SU-DHL-6 (cell line): ENCODE measurements around the gene CDK4.

Experiments
- H2AFZ ChIP-seq: fragments of 200-600 bp; sonication (generic); 2 replicates; pipeline ENCODE4 v1.6.1; 2014; ENCODE audit warnings: low read depth, mild to moderate bottlenecking, moderate library complexity, mixed read lengths, antibody characterized with exemption, low read length; ENCODE audit not compliant: severe bottlenecking
- H3F3A ChIP-seq: fragments of 200-600 bp; shearing (Covaris generic); 2 replicates; pipeline ENCODE4 v1.6.0; 2016; ENCODE audit warnings: antibody characterized with exemption, mild to moderate bottlenecking; ENCODE audit not compliant: insufficient read depth
- H3K27ac ChIP-seq: fragments of 200-600 bp; sonication (generic); 2 replicates; pipeline ENCODE4 v1.5.1; 2016; ENCODE audit warnings: low read depth, mild to moderate bottlenecking, low read length, moderate library complexity, mixed read lengths
- H3K27me3 ChIP-seq: fragments of 200-600 bp; sonication (generic), shearing (Covaris generic); 2 replicates; pipeline ENCODE4 v1.6.0; 2014; ENCODE audit warnings: mild to moderate bottlenecking, low read length
- H3K36me3 ChIP-seq: fragments of 200-600 bp; sonication (generic); 2 replicates; pipeline ENCODE4 v1.6.1; 2014; ENCODE audit warnings: mild to moderate bottlenecking, low read length, mixed read lengths
- H3K4me2 ChIP-seq: fragments of 300-600, 200-600 bp; shearing (Covaris generic), sonication (generic); 2 replicates; pipeline ENCODE4 v1.6.0; 2014; ENCODE audit warnings: low read length, low read depth, mild to moderate bottlenecking; ENCODE audit not compliant: poor library complexity, severe bottlenecking
- H3K4me3 ChIP-seq: fragments of 200-600 bp; sonication (generic); 2 replicates; pipeline ENCODE4 v1.5.1; 2014; ENCODE audit warnings: antibody characterized with exemption, low read length, mild to moderate bottlenecking, mixed read lengths; ENCODE audit not compliant: insufficient read depth, poor library complexity, severe bottlenecking
- H3K79me2 ChIP-seq: fragments of 200-600 bp; sonication (generic); 2 replicates; pipeline ENCODE4 v1.6.1; 2014; ENCODE audit warnings: mild to moderate bottlenecking, low read length, moderate library complexity; ENCODE audit not compliant: insufficient read depth
- H3K9ac ChIP-seq: fragments of 200-600 bp; sonication (generic); 2 replicates; pipeline ENCODE4 v1.7.0; 2014; ENCODE audit warnings: mild to moderate bottlenecking, low read length
- H3K9me2 ChIP-seq: fragments of 200-600 bp; sonication (generic); replicated peaks from 2 replicates; pipeline ENCODE4 v1.6.1; 2014; ENCODE audit warnings: low read length; ENCODE audit not compliant: insufficient read depth
- H3K9me3 ChIP-seq: fragments of 200-600 bp; sonication (generic); 2 replicates; pipeline ENCODE4 v1.6.1; 2014; ENCODE audit warnings: low read length, mixed read lengths; ENCODE audit not compliant: insufficient read depth
- H4K20me1 ChIP-seq: fragments of 200-600 bp; sonication (generic); 2 replicates; pipeline ENCODE4 v1.6.1; 2014; ENCODE audit warnings: low read depth, mild to moderate bottlenecking, antibody characterized with exemption, low read length, moderate library complexity, mixed read lengths
- EZH2phosphoT487 ChIP-seq: fragments of 200-600 bp; sonication (generic), shearing (Covaris generic); conservative IDR thresholded peaks from 2 replicates; pipeline ENCODE4 v1.6.1; 2018; ENCODE audit warnings: mild to moderate bottlenecking, antibody characterized with exemption, low read length, moderate library complexity, mixed read lengths
- TF ChIP-seq, protein P1 (sequence below): fragments of 200-600 bp; sonication (generic); IDR thresholded peaks from one replicate; pipeline ENCODE4 v1.5.1; 2017; ENCODE audit warnings: antibody characterized with exemption, mild to moderate bottlenecking, low read length, moderate library complexity; ENCODE audit not compliant: insufficient read depth, poor library complexity, severe bottlenecking

The CDK4 gene

DNA sequence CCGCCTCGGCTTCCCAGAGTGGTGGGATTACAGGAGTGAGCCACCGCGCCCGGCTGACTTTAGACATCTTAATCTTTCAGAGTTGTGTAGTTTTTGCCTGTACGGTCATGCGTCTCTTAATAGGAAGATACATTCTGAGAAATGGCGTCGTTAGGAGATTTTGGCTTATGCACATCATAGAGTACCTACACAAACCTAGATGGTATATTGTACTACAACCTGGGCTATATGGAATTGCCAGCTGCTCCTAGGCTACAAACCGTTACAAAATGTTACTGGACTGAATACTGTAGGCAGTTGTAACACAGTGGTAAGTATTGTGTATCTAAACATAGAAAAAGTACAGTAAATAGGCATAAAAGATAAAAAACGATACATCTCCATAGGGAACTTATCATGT is 31.8 kb upstream of the CDK4 start:
- no peaks in the 10 kb centered on the region for H3K27me3 ChIP-seq
- no peak for TF ChIP-seq EZH2phosphoT487
- TF ChIP-seq, protein P1, sequence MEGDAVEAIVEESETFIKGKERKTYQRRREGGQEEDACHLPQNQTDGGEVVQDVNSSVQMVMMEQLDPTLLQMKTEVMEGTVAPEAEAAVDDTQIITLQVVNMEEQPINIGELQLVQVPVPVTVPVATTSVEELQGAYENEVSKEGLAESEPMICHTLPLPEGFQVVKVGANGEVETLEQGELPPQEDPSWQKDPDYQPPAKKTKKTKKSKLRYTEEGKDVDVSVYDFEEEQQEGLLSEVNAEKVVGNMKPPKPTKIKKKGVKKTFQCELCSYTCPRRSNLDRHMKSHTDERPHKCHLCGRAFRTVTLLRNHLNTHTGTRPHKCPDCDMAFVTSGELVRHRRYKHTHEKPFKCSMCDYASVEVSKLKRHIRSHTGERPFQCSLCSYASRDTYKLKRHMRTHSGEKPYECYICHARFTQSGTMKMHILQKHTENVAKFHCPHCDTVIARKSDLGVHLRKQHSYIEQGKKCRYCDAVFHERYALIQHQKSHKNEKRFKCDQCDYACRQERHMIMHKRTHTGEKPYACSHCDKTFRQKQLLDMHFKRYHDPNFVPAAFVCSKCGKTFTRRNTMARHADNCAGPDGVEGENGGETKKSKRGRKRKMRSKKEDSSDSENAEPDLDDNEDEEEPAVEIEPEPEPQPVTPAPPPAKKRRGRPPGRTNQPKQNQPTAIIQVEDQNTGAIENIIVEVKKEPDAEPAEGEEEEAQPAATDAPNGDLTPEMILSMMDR = no peak
- no peak overlapping the region for H3K9ac ChIP-seq
- H3K9me2 ChIP-seq = no peaks in the 10 kb centered on the region
- H3K4me2 ChIP-seq = peak overlapping the region; percentile 91
- H3K9me3 ChIP-seq = no peaks in the 10 kb centered on the region
- peaks cover 16% of the 10 kb centered on the region for H3K79me2 ChIP-seq
- H2AFZ ChIP-seq = no peak overlapping the region
- H3K36me3 ChIP-seq = peaks cover 22% of the 10 kb centered on the region; the same call in 1 of the 2 replicates
- no peaks in the 10 kb centered on the region for H3F3A ChIP-seq
- H3K27ac ChIP-seq = no peak overlapping the region
- no peak overlapping the region for H3K4me3 ChIP-seq
- no peaks in the 10 kb centered on the region for H4K20me1 ChIP-seq

DNA sequence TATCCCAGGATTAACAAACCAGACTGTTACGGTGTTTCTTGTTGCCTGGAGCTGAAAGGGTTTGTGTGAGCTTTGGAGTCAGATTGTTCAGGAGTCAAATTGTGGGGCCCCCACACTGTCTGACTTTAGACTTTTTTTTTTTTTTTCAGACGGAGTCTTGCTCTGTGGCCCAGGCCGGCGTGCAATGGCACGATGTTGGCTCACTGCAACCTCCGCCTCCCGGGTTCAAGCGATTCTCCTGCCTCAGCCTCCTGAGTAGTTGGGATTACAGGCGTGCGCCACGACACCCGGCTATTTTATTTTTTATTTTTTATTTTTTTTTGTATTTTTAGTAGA is 31.3 kb upstream of the CDK4 start:
- Histone ChIP-seq H3K9me2 (no peaks in the 10 kb centered on the region), H3F3A (no peaks in the 10 kb centered on the region), H3K27ac (no peak overlapping the region), H2AFZ (no peak overlapping the region), H4K20me1 (no peaks in the 10 kb centered on the region), H3K27me3 (no peaks in the 10 kb centered on the region), H3K9me3 (no peaks in the 10 kb centered on the region), H3K4me3 (peak overlapping the region; percentile 100), H3K9ac (peak overlapping the region; percentile 92), H3K4me2 (peak overlapping the region; percentile 91), H3K79me2 (peaks cover 16% of the 10 kb centered on the region), H3K36me3 (peaks cover 22% of the 10 kb centered on the region; the same call in 1 of the 2 replicates)
- no peak for TF ChIP-seq EZH2phosphoT487
- TF ChIP-seq, protein P1 = no peak

DNA sequence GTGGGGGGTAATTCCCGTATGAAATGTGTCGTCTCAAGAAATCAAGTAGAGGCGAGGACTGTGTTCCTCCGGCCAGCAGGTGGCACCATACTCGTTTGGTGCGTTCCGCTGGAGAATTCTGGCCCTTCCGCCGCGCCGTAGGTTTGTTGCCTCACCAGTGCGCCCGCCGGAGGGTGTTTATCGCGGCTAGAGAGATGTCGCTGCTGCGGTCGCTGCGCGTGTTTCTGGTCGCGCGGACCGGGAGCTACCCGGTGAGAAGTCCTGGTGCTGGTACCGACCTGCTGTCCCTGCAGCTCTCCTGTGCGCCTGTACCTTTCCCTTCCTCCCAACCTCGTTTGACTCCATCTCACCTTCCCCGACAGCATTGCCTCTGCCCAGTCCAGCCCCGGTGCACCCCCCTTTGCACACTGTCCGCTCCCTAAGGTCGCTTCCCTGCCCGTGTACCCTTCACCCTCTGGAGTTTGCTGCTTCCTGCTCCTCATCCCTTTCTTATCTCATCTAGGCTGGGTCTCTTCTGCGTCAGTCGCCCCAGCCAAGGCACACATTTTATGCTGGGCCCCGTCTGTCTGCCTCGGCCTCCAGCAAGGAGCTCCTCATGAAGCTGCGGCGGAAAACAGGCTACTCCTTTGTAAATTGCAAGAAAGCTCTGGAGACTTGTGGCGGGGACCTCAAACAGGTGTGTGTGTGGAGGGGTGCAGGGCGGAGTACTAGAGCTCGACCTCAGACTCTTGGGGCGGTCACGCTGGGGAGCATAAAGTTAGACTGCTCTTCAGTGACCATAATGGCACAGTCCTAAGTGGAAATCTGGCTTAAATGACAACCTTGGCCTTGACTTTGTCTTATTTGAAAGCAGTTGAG is 30.7 kb upstream of the CDK4 start, which contains the start of gene TSFM:
Gene TSFM, plus strand, starts transcription at position 180 of the 858 bp plus-strand sequence. Its CDS starts 15 bp downstream, at position 195.
- Histone ChIP-seq H3K27ac (no peak within 1 kb of the TSS), H2AFZ (peak within 1 kb of the TSS; percentile 27), H3K36me3 (peaks cover 20% of the 10 kb centered on the region; the same call in 1 of the 2 replicates), H3K4me2 (peak within 1 kb of the TSS; percentile 91), H4K20me1 (no peaks in the 10 kb centered on the region), H3K79me2 (peaks cover 16% of the 10 kb centered on the region), H3K9me3 (no peaks in the 10 kb centered on the region), H3K4me3 (peak within 1 kb of the TSS; percentile 100), H3K9me2 (no peaks in the 10 kb centered on the region), H3K9ac (peak within 1 kb of the TSS; percentile 92), H3F3A (no peaks in the 10 kb centered on the region), H3K27me3 (no peaks in the 10 kb centered on the region)
- TF ChIP-seq, protein P1 = peak; percentile 88
- no peak for TF ChIP-seq EZH2phosphoT487
